K562 (cell line): ENCODE data around the gene STRIP1. TPM values are rescaled to one million over a fixed set of nuclear protein-coding genes. Genes with fewer than 3 reads are reported as not detected.
A peak's percentile ranks its signal among the peaks of the same experiment; 100 is the strongest.

Source experiments
- ATF1 ChIP-seq, 2 experiments: fragments of 450-650 bp in 1 of 2; IDR thresholded peaks; 2 replicates each; pipeline ENCODE4 v1.6.1; 2016; ENCODE audit warnings: missing compliant biosample characterization in 1 of 2, missing genetic modification characterization in 1 of 2
- CHD1 ChIP-seq: fragments of 200-600 bp; sonication (generic); IDR thresholded peaks from one replicate; pipeline ENCODE4 v1.6.1; 2012; ENCODE audit warnings: mild to moderate bottlenecking, moderate library complexity, low read length, inconsistent platforms
- HMBOX1 ChIP-seq: sonication (generic); IDR thresholded peaks from 2 replicates; pipeline ENCODE4 v1.6.1; 2016
- KLF16 ChIP-seq: IDR thresholded peaks from 2 replicates; pipeline ENCODE4 v1.6.1; 2016; ENCODE audit warnings: antibody characterized with exemption
- PBX2 ChIP-seq, 2 experiments: IDR thresholded peaks in 1 of 2; conservative IDR thresholded peaks in 1 of 2; 2 replicates each; pipeline ENCODE4 v1.6.1; 2016; ENCODE audit warnings: low read depth in 2 of 2, mild to moderate bottlenecking in 1 of 2, missing compliant biosample characterization in 1 of 2, missing genetic modification characterization in 1 of 2, moderate library complexity in 1 of 2
- SMARCC2 ChIP-seq: fragments of 450-650 bp; IDR thresholded peaks from 2 replicates; pipeline ENCODE4 v1.6.1; 2017; ENCODE audit warnings: antibody characterized with exemption, moderate library complexity, mild to moderate bottlenecking, low read depth
- YY1 ChIP-seq, 3 experiments: IDR thresholded peaks; 2 replicates each; pipeline ENCODE4 v1.6.1; 2011; ENCODE audit warnings: low read length in 2 of 3, mild to moderate bottlenecking in 2 of 3, moderate library complexity in 2 of 3, borderline replicate concordance in 1 of 3, control low read depth in 1 of 3, low read depth in 1 of 3; ENCODE audit not compliant: insufficient read depth in 3 of 3, insufficient replicate concordance in 2 of 3, control insufficient read depth in 1 of 3, insufficient read length in 1 of 3; ENCODE audit errors: extremely low read depth in 1 of 3
- polyA plus RNA-seq, 8 experiments: library from polyadenylated mRNA; depleted of rRNA in 4 of 8; stranded (reverse) in 5 of 8; unstranded in 3 of 8; fragments of >200 nt; fragmentation: Nextera tagmentation in 2 of 8; fragmentation: Illumina TruSeq in 1 of 8; extraction: Ambion mirVana in 2 of 8; extraction: Trizol in 1 of 8; gene quantifications; 2 replicates each; pipeline versions ENCODE4 v1.2.1 to v1.2.3, GENCODE V29; 2011 to 2014; ENCODE audit warnings: inconsistent platforms in 1 of 8, missing spikeins in 1 of 8
- total RNA-seq, 7 experiments: library from RNA; depleted of rRNA in 6 of 7; stranded (reverse); fragments of >200 nt in 6 of 7; fragmentation: Illumina TruSeq in 2 of 7; extraction: Trizol in 2 of 7; gene quantifications; 2 replicates each; pipeline versions ENCODE4 v1.2.1 to v1.2.3, GENCODE V29; 2011 to 2021; ENCODE audit warnings: low replicate concordance in 1 of 7
- TF ChIP-seq, protein P1 (sequence below), 2 experiments: fragments of 450-650 bp; IDR thresholded peaks; 2 replicates each; pipeline ENCODE4 v1.6.1; 2016; ENCODE audit warnings: mild to moderate bottlenecking in 2 of 2, borderline replicate concordance in 1 of 2, low read depth in 1 of 2, moderate library complexity in 1 of 2
- TF ChIP-seq, protein P2 (sequence below): fragments of 200-800 bp; sonication (Bioruptor generic); IDR thresholded peaks from 2 replicates; pipeline ENCODE4 v1.6.1; 2017; ENCODE audit warnings: missing genetic modification characterization, missing compliant biosample characterization

The STRIP1 gene
- total and polyA plus RNA-seq, 9 of the 15 experiments (the other 6 are each of a cell fraction or from before 2014, with no cell fraction given), result 9.9 to 42.3 (median 32.0) TPM

DNA sequence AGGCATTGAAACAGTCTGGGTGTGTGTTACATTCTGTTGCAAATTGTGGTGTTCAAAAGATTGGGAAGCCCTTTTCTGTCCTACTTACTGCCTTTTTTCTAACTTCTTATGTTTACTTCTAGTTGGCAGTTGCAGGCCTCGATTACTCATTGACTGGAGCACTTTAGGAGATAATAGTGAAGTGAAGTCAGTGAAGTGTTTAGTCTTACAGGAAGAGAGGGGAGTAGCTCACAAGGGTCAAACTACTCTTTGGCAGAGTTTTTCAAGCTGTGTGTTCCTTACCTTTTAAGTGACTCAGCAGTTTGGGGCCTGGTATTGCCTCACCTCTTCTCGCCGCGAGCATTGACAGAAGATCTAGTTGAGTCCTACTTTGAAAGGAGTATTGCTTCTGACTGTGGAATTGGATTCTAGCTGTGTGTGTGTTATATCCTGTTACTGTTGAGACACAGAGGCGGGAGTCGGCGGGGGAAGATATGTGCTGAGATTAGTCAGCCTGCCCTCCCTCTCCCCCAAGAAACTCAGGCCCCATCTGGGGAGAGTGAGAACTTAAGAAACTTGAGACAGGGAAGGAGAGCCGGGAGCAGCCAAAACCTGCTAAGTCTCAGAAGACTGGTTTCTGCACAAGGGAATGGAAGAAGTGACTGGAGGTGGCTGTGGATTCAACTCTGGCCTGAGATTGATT is 30.5 kb upstream of the STRIP1 start (continued):
- TF ChIP-seq, protein P1, sequence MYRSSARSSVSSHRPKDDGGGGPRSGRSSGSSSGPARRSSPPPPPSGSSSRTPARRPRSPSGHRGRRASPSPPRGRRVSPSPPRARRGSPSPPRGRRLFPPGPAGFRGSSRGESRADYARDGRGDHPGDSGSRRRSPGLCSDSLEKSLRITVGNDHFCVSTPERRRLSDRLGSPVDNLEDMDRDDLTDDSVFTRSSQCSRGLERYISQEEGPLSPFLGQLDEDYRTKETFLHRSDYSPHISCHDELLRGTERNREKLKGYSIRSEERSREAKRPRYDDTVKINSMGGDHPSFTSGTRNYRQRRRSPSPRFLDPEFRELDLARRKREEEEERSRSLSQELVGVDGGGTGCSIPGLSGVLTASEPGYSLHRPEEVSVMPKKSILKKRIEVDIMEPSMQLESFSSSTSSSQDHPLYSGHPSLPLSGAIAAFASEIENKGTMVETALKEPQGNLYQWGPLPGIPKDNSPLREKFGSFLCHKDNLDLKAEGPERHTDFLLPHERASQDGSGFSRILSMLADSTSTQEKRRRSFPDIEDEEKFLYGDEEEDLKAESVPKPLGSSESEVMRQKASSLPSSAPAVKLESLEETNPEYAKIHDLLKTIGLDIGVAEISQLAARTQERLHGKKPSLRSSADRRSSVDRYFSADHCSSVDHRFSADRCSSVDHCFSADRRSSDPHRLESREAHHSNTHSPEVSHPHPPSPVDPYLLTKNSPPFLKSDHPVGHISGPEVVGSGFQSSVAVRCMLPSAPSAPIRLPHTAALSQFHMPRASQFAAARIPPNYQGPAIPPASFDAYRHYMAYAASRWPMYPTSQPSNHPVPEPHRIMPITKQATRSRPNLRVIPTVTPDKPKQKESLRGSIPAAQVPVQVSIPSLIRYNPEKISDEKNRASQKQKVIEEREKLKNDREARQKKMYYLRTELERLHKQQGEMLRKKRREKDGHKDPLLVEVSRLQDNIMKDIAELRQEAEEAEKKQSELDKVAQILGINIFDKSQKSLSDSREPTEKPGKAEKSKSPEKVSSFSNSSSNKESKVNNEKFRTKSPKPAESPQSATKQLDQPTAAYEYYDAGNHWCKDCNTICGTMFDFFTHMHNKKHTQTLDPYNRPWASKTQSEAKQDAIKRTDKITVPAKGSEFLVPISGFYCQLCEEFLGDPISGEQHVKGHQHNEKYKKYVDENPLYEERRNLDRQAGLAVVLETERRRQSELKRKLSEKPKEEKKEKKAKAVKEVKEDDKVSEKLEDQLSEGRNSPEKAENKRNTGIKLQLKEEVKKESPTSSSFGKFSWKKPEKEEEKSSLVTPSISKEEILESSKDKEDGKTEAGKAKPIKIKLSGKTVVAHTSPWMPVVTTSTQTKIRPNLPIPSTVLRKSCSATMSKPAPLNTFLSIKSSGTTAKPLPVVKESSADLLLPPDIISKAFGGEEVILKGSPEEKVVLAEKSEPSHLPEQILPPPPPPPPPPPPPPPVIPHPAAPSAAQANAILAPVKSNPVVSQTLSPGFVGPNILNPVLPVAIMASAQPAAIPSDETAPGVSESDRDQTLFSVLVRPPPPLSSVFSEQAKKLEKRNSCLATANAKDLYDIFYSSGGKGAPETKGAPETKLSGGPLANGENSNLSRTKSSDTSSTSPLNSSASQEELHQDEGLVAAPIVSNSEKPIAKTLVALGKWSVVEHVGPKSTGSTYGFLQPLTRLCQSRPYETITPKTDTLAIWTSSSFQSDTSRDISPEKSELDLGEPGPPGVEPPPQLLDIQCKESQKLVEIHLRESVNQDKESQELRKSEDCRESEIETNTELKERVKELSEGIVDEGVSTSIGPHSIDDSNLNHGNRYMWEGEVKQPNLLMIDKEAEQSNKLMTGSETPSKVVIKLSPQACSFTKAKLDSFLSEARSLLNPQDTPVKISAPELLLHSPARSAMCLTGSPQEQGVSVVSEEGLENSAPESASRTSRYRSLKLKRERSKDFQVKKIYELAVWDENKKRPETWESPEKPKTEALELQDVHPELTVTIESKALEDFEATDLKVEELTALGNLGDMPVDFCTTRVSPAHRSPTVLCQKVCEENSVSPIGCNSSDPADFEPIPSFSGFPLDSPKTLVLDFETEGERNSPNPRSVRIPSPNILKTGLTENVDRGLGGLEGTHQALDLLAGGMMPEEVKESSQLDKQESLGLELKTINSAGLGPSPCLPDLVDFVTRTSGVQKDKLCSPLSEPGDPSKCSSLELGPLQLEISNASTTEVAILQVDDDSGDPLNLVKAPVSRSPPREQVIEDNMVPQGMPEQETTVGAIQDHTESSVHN (IDR thresholded peaks at IDR 0.05; ENCODE audit: borderline replicate concordance in 1 of 2, low read depth in 1 of 2), result peak in 1 of 2 experiments; percentile 73; a peak in 2 of 4 replicates
- TF ChIP-seq PBX2 (CRISPR knock-in tag; IDR thresholded peaks at IDR 0.05; ENCODE audit: low read depth), result no peak
- TF ChIP-seq PBX2 (tag; conservative IDR thresholded peaks at IDR 0.05; ENCODE audit: low read depth), result 0 out of 2 replicates have a peak, but pooled peaks have one; percentile 10
- TF ChIP-seq HMBOX1, result peak; percentile 99
- no peak for TF ChIP-seq CHD1
- TF ChIP-seq, protein P2, sequence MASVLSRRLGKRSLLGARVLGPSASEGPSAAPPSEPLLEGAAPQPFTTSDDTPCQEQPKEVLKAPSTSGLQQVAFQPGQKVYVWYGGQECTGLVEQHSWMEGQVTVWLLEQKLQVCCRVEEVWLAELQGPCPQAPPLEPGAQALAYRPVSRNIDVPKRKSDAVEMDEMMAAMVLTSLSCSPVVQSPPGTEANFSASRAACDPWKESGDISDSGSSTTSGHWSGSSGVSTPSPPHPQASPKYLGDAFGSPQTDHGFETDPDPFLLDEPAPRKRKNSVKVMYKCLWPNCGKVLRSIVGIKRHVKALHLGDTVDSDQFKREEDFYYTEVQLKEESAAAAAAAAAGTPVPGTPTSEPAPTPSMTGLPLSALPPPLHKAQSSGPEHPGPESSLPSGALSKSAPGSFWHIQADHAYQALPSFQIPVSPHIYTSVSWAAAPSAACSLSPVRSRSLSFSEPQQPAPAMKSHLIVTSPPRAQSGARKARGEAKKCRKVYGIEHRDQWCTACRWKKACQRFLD (CRISPR knock-in tag), result peak; percentile 75
- TF ChIP-seq SMARCC2, result peak; percentile 68
- TF ChIP-seq ATF1 (CRISPR knock-in tag; IDR thresholded peaks at IDR 0.05), result no peak
- TF ChIP-seq ATF1 (tag; IDR thresholded peaks at IDR 0.05), result peak; percentile 59; the same call in 1 of the 2 replicates
- no peak for TF ChIP-seq KLF16
- TF ChIP-seq YY1 (IDR thresholded peaks at IDR 0.05; ENCODE audit: borderline replicate concordance in 1 of 3, control insufficient read depth in 1 of 3, extremely low read depth in 1 of 3, insufficient read depth in 3 of 3, insufficient read length in 1 of 3, insufficient replicate concordance in 2 of 3, low read depth in 1 of 3, low read length in 2 of 3), result no peak
